PC-3 (cell line): ENCODE measurements around the gene STK11.

Experiments
- EZH2 ChIP-seq: fragments of 300-600 bp; sonication (generic); IDR thresholded peaks from one replicate; pipeline ENCODE4 v1.6.1; 2017; ENCODE audit warnings: antibody characterized with exemption, mild to moderate bottlenecking, low read length; ENCODE audit not compliant: unreplicated experiment
- TF ChIP-seq, protein P1 (sequence below): fragments of 300-600 bp; sonication (generic); conservative IDR thresholded peaks from 2 replicates; pipeline ENCODE4 v1.5.1; 2017; ENCODE audit warnings: antibody characterized with exemption, low read depth, mild to moderate bottlenecking, low read length

DNA sequence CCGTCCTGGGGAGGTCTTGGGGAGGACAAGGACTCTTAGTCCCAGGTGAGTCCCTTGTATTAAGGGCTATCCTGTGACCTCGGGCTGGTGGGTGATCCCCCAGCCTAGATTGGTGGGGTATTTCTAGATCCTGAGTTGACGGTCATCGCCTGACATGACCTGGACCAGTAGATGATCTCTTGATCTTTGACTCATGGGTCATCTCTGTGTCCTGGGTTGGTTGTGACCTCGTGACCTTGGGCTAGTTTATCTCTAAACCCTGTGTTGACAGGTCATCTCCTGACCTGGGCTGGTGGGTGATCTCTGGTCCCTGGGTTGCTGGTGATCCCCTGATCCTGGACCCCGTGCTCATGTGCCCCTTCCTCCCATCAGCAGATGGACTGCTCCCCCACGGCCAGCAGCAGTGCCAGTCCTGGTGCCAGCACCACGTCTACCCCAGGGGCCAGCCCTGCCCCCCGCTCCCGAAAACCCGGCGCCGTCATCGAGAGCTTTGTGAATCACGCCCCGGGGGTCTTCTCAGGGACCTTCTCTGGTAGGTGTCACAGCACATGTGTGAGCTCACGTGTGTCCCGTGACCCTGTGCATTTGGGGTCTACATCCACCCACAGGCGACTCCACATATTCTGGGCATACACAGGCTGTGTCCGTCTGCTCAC lies 49.1 kb downstream of the STK11 start:
- TF ChIP-seq, protein P1, sequence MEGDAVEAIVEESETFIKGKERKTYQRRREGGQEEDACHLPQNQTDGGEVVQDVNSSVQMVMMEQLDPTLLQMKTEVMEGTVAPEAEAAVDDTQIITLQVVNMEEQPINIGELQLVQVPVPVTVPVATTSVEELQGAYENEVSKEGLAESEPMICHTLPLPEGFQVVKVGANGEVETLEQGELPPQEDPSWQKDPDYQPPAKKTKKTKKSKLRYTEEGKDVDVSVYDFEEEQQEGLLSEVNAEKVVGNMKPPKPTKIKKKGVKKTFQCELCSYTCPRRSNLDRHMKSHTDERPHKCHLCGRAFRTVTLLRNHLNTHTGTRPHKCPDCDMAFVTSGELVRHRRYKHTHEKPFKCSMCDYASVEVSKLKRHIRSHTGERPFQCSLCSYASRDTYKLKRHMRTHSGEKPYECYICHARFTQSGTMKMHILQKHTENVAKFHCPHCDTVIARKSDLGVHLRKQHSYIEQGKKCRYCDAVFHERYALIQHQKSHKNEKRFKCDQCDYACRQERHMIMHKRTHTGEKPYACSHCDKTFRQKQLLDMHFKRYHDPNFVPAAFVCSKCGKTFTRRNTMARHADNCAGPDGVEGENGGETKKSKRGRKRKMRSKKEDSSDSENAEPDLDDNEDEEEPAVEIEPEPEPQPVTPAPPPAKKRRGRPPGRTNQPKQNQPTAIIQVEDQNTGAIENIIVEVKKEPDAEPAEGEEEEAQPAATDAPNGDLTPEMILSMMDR, result no peak
- TF ChIP-seq EZH2, result no peak
